CMK (cell line): ENCODE results near the gene SLC22A31.

Source experiments
- DNase-seq: peaks from one replicate; pipeline ENCODE4 v3.0.0-alpha.2; 2010; ENCODE audit warnings: low read depth

Gene SLC22A31

DNA sequence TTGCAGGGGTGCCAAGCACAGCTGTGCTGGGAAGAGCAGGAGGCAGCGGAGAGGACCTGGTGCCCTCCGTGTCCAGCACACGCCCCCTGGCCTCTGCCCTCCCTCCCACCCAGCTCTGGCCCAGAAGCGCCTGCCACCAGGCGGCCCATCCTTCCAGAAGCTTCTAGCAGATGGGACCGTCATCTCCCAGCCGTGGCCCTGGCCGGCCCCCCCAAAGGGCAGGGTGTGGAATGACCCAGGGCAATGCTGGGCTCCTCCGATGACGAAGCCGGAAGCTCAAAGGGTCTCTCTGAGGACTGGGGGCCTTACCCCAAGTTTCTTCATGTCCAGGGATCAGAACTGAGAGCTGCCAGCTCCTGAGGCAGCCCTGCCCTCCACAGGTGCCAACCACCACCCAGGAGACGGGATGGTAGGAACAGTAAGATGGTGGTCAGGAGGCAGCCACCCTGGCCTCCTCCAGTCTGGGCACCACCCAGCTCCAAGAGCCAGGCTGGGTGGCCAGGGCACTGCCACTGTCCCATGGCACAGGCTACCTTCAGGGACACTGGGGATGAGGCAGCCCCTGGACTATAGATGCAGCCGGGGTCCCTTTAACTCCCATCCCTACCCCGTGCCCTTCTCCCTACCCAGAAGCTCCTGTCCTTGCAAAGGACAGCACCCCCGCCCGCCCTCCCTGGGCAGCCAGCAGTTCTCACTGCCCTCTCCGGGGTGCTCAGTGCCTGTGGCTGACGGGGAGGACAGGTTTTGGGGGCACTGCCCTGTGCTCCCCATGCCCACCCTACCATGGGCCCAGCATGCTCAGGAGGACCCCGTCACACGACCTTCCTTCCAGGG lies 35.3 kb downstream of the SLC22A31 start:
- DNase-seq = no peak

DNA sequence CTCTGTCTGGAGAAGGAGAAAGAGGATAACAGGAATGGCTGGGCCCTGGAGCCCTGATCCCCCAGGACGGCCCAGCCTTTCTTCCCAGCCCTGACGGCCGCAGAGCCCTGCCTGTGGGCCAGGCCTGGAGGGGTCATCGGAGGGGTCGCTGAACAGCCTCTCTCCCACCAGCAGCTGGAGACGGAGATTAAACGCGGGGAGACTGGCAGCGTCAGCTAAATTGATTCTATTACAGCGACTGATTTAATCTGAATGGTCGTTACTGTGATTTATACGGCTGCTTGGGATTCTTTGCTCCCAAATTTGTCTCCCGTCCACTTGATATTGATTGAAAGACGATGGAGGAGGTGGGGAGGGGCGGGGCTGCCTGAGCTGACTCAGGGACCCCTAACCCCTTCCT lies 35.9 kb downstream of the SLC22A31 start:
- no peak for DNase-seq

DNA sequence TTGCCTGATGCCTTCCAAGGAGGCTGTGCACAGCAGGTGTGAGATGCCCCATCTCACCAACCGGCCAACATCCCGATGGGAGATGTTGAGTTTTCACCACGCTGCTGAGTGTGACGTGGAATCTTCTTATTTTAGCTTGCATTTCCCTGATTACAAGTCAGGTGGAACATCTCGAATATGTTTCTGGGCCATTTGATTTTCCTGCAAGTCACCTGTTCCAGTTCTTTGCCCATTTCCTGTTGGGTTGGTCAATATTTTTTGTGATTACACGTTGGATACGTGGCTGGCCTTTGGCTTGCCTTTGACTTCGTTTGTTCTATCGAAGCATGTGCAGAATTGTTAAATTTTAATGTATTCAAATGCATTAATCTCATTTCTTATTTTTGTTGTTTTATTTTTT lies 37.0 kb downstream of the SLC22A31 start:
- no peak for DNase-seq

DNA sequence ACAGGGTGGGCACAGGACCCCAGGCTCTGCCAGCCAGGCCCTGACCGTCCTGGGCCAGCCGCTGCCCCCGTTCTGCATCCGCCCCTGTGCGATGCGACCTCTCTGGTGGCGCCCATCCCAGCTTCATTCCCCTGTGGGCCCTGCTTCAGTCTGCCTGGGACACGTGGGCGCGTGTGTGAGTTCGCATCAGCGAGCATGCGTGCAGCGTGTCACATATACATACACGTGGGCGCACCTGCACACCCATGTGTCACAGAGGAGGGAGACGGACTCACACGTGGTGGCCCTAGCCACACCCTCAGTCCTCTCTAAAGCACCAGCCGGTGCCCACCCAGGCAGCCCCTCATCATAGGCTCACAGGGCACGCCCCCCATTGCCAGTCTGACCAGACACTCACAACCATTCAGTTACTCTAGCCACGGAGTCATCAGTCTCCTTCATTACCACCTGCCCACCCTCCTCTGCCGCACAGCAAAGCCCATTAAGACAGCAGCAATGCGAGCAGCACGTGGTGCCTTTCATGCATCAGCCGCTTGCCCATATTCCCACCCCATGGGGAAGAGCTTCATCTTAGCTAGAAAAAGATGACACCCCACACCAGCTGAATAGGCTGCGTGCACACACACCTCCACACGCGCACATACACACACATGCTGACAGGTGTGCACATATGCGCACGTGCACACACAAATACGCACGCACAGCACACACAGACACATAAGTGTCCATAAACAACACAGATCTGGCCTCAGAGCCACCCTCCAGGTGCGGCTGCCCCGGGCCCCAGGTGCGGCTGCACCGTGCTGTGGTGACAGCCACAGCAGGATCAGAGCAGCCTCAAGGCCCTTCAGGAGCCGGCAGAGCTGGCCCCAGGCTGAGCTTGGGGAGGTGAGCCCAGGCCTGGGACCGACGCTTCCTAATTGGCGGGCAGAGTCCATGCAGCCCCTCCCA lies 38.3 kb downstream of the SLC22A31 start:
- no peak for DNase-seq

DNA sequence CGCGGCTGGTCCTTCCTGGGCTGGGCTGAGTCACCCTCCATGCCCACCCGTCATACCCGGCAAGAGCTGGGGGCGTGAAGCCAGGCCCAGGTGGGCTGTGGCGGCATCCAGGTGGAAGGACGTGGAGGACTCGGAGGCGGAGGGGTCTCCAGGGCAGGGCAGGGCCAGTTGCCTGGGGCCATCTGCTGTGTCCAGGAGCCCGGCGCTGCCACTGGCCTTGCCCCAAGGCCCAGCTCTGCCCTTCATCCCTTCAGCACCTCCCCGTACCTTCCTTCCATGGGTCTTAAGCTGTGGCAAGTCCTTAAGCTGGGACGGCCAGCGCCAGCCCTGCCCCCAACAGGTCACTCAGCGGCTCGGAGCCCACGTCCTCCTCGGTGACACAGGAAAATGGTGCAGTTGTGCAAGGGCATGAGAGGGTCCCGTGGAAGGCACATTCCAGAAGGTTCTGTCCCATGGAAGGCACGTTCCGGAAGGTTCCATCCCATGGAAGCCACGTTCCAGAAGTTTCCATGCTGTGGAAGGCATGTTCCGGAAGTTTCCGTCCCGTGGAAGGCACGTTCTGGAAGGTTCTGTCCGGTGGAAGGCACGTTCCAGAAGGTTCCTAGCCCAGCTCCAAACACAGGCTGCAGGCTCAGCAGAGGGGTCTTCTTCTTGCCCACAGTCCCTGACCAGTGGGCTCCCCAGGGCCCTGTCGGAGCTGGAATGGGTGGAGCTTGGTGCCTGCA lies 39.2 kb downstream of the SLC22A31 start:
- DNase-seq = no peak

- no peak for DNase-seq
These were observed 40.4 kb downstream of the SLC22A31 start for GRCh38 chr16:89159850-89160354.

GRCh38 chr16:89159066-89159849 lies 41.1 kb downstream of the SLC22A31 start:
- DNase-seq = no peak

- no peak for DNase-seq
These were observed 42.6 kb downstream of the SLC22A31 start for GRCh38 chr16:89157778-89158177.

GRCh38 chr16:89156740-89157645 lies 43.3 kb downstream of the SLC22A31 start:
- no peak for DNase-seq

- DNase-seq = no peak
These were observed 44.2 kb downstream of the SLC22A31 start for GRCh38 chr16:89155851-89156739.

GRCh38 chr16:89155184-89155679 lies 45.1 kb downstream of the SLC22A31 start:
- no peak for DNase-seq

GRCh38 chr16:89154390-89155183 lies 45.8 kb downstream of the SLC22A31 start:
- no peak for DNase-seq

GRCh38 chr16:89153848-89154271 lies 46.5 kb downstream of the SLC22A31 start:
- no peak for DNase-seq

DNA sequence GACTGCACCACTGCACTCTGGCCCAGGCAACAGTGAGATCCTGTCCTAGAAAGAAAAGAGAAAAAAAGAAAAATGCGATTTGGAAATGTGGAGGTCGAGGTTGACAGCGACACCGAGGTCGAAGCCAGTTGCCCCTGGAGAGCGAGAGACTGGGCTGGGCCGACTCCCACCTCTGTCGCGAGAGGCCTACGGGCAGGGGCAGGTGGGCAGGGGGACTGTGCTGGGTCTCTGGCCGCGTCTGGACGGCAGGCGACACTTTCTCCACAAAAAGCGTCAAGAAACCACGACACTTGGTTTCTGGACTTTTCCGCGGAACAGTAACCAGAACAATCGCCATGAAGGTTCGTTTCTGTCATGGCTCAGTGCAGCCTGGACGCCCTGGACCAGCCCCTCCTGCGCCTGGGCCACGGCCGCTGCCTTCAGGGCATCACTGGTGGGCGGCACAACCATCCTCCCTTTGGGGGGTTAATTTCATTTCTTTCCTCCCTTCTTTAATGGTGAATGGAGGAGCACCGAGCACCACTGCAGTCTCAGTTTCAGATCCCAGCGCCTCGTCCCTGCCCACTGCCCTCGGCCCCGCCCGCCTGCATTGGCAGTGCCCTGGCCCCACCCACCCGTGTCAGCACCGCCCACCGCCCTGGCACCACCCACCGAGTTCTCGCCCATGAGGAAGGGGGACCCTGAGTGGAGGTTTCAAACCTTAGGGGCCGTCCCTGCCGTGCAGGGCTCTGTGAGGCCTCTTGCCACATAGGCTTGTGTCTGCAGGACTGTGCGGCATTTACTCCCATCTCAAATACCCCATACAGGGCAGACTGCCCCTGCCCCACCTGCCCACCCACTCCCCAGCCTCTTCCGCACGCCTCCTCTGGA lies 47.3 kb downstream of the SLC22A31 start:
- no peak for DNase-seq

DNA sequence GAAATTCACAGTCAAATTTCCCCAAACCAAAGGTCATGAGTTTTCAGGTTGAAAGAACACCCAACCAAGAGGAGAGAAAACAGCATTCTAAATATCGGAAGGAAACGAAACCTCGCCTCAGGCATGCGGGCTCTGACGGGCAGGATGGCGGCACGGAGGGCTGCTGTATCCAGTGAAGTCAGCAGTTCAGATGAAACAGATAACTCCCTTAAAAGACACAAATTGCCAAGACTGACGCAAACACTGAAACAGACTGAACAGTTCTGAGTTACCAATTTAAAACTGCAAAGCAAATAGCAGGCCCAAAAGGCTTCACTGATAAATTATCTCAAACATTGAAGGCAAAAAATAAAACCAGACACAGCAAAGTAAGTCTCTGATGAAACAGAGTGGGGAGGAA lies 49.4 kb downstream of the SLC22A31 start:
- no peak for DNase-seq

DNA sequence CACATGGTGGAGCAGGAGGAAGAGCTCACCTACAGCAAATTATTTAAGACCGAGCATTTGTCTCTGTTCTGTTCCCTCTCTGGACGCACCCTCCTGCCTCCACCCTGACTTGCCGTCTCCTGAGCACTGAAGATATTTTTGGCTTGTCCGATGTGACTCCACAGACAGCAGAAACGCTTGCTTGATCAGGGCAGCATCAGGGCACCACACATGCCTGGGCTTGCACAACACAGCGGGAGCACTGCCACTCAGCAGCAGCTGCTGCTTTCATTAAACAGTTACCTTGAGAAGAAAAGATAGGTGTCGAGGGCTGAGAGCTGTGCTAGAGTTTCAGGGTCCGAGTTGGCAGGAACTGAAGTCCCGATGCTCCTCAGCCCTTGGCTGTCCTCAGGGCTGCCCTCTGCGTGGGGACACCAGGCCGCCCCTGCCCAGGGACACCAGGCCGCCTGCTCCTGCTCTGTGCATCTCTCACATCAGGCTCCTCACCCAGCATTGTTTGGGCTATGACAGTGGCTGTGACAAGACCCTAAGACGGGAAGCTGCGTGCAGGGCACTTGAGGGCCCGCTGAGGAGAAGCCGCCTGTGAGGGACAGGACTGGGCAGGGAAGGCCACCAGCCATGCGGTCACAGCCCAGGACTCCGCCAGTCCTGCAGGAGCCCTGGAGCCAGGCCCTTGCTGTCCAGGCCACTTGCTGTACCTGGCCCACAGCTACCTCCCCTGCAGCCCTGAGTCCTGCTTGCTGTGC lies 50.1 kb downstream of the SLC22A31 start:
- no peak for DNase-seq
